GM12892 (cell line): Measurements from ENCODE around the gene SLC35B2.

Source experiments
- POLR2A ChIP-seq: IDR thresholded peaks from 2 replicates; pipeline ENCODE4 v1.6.1; 2011; ENCODE audit warnings: low read depth, low read length, control low read depth
- POLR2AphosphoS5 ChIP-seq: IDR thresholded peaks from 2 replicates; pipeline ENCODE4 v1.6.1; 2011; ENCODE audit warnings: low read depth, low read length, control low read depth
- TAF1 ChIP-seq: IDR thresholded peaks from 2 replicates; pipeline ENCODE4 v1.6.1; 2011; ENCODE audit warnings: low read depth, mild to moderate bottlenecking, control low read depth, low read length, borderline replicate concordance

- TF ChIP-seq POLR2A (peak; percentile 22; the same call in 1 of the 2 replicates), POLR2AphosphoS5 (no peak; the same call in 1 of the 2 replicates), TAF1 (no peak)
Measured at GRCh38 chr6:44260011-44260410, 2.7 kb upstream of the SLC35B2 start.
